H1 (cell line): ENCODE results near the gene ELFN1. TPM values are rescaled to one million over a fixed set of nuclear protein-coding genes. Genes with fewer than 3 reads are reported as not detected.

Source experiments
- CTCF ChIA-PET: fragments of 300-600 bp; sonication (Branson Sonifier 250); formaldehyde crosslinking; loops from one replicate; lab custom pipeline; 2021; ENCODE audit not compliant: partially characterized antibody; lab: Charles Lee
- POLR2A ChIA-PET: fragments of 300-600 bp; sonication (Branson Sonifier 250); formaldehyde crosslinking; loops from one replicate; lab custom pipeline; 2021; ENCODE audit warnings: inconsistent platforms; ENCODE audit not compliant: partially characterized antibody; lab: Charles Lee
- DNase-seq, 2 experiments: peaks; one replicate each; pipeline versions ENCODE4 v3.0.0 to v3.0.0-alpha.2; 2010 to 2022; ENCODE audit warnings: low spot score in 2 of 2, low read depth in 1 of 2, mixed read lengths in 1 of 2
- FAIRE-seq: peaks from 2 replicates; lab custom pipeline; 2011; peaks lifted over from hg19 to GRCh38; lab: Jason Lieb, UNC
- H2AFZ ChIP-seq: 2 replicates; pipeline ENCODE4 v1.8.1; 2012; ENCODE audit warnings: low read length, inconsistent platforms
- H2AK5ac ChIP-seq: 2 replicates; pipeline ENCODE4 v1.6.1; 2013; ENCODE audit warnings: low read depth, low read length
- H2BK120ac ChIP-seq: replicated peaks from 2 replicates; pipeline ENCODE3; 2013; ENCODE audit warnings: low read depth, low read length, inconsistent platforms
- H2BK12ac ChIP-seq: 2 replicates; pipeline ENCODE4 v1.6.1; 2013; ENCODE audit warnings: low read depth, low read length
- H2BK15ac ChIP-seq: 2 replicates; pipeline ENCODE4 v1.6.1; 2013; ENCODE audit warnings: low read length
- H2BK20ac ChIP-seq: 2 replicates; pipeline ENCODE4 v1.6.1; 2013; ENCODE audit warnings: low read length
- H2BK5ac ChIP-seq: 2 replicates; pipeline ENCODE4 v1.6.1; 2013; ENCODE audit warnings: low read depth, low read length
- H3K14ac ChIP-seq: 2 replicates; pipeline ENCODE4 v1.6.1; 2013; ENCODE audit warnings: inconsistent platforms; ENCODE audit not compliant: insufficient read length
- H3K18ac ChIP-seq: 2 replicates; pipeline ENCODE4 v1.6.1; 2013; ENCODE audit warnings: low read length; ENCODE audit errors: extremely low read depth
- H3K23ac ChIP-seq: 2 replicates; pipeline ENCODE4 v1.6.1; 2013; ENCODE audit warnings: inconsistent platforms; ENCODE audit not compliant: insufficient read length
- H3K23me2 ChIP-seq: 2 replicates; pipeline ENCODE4 v1.6.1; 2013; ENCODE audit warnings: low read depth, low read length
- H3K27ac ChIP-seq: 2 replicates; pipeline ENCODE4 v1.6.1; 2011; ENCODE audit warnings: low read depth, low read length, inconsistent platforms
- H3K27me3 ChIP-seq, 4 experiments: replicated peaks in 1 of 4; 1 replicate in 1 of 4; 2 replicates in 3 of 4; pipeline versions ENCODE4 v1.6.1 to v1.8.1; 2011 to 2013; ENCODE audit warnings: low read length in 3 of 4, mild to moderate bottlenecking in 3 of 4, inconsistent platforms in 2 of 4, mixed read lengths in 2 of 4, moderate library complexity in 1 of 4; ENCODE audit not compliant: control insufficient read depth in 3 of 4, insufficient read depth in 3 of 4; ENCODE audit errors: extremely low read depth in 1 of 4
- H3K36me3 ChIP-seq, 4 experiments: 2 replicates each; pipeline versions ENCODE4 v1.6.1 to v1.8.1; 2011 to 2013; ENCODE audit warnings: mild to moderate bottlenecking in 4 of 4, low read length in 3 of 4, moderate library complexity in 2 of 4, control low read depth in 1 of 4, inconsistent platforms in 1 of 4; ENCODE audit not compliant: insufficient read depth in 4 of 4, control insufficient read depth in 2 of 4
- H3K4ac ChIP-seq: replicated peaks from 2 replicates; pipeline ENCODE3; 2013; ENCODE audit warnings: low read length, low read depth, mixed read lengths, inconsistent platforms; ENCODE audit not compliant: insufficient read length
- H3K4me1 ChIP-seq, 4 experiments: replicated peaks in 1 of 4; 1 replicate in 1 of 4; 2 replicates in 3 of 4; pipeline versions ENCODE4 v1.6.1 to v1.8.1; 2011 to 2013; ENCODE audit warnings: low read length in 3 of 4, inconsistent platforms in 2 of 4, mixed read lengths in 1 of 4; ENCODE audit not compliant: insufficient read depth in 4 of 4, control insufficient read depth in 3 of 4
- H3K4me2 ChIP-seq, 2 experiments: 2 replicates each; pipeline versions ENCODE4 v1.6.1 to v1.8.1; 2011 to 2013; ENCODE audit warnings: low read depth in 2 of 2, low read length in 2 of 2, control low read depth in 1 of 2, inconsistent platforms in 1 of 2, mild to moderate bottlenecking in 1 of 2; ENCODE audit not compliant: insufficient read depth in 1 of 2
- H3K4me3 ChIP-seq, 4 experiments: fragments of 200-600, 300-600 bp in 1 of 4; sonication (generic), shearing (Covaris generic), sonication (Bioruptor Twin) in 1 of 4; 2 replicates each; pipeline versions ENCODE4 v1.5.1 to v1.8.1; 2011 to 2016; ENCODE audit warnings: low read length in 4 of 4, low read depth in 3 of 4, control low read depth in 2 of 4, inconsistent platforms in 2 of 4, mild to moderate bottlenecking in 2 of 4, mixed read lengths in 1 of 4, moderate library complexity in 1 of 4; ENCODE audit not compliant: insufficient read depth in 2 of 4; ENCODE audit errors: extremely low read depth in 1 of 4
- H3K56ac ChIP-seq: replicated peaks from 2 replicates; pipeline ENCODE3; 2013; ENCODE audit warnings: low read depth, mild to moderate bottlenecking, mixed read lengths, low read length, inconsistent platforms; ENCODE audit not compliant: insufficient read length
- H3K79me1 ChIP-seq: 2 replicates; pipeline ENCODE4 v1.6.1; 2013; ENCODE audit warnings: low read depth, low read length, control low read depth
- H3K79me2 ChIP-seq, 2 experiments: 2 replicates each; pipeline versions ENCODE4 v1.6.1 to v1.8.1; 2012 to 2013; ENCODE audit warnings: low read length in 2 of 2, mild to moderate bottlenecking in 2 of 2, inconsistent platforms in 1 of 2; ENCODE audit not compliant: insufficient read depth in 2 of 2, control insufficient read depth in 1 of 2
- H3K9ac ChIP-seq, 4 experiments: replicated peaks in 1 of 4; 1 replicate in 1 of 4; 2 replicates in 3 of 4; pipeline versions ENCODE4 v1.6.1 to v1.8.1; 2011 to 2013; ENCODE audit warnings: low read depth in 3 of 4, low read length in 3 of 4, control low read depth in 2 of 4, mild to moderate bottlenecking in 2 of 4, moderate library complexity in 2 of 4, inconsistent platforms in 1 of 4; ENCODE audit errors: extremely low read depth in 1 of 4
- H3K9me3 ChIP-seq, 2 experiments: 2 replicates each; pipeline versions ENCODE4 v1.6.1 to v1.8.1; 2012 to 2013; ENCODE audit warnings: mild to moderate bottlenecking in 2 of 2, moderate library complexity in 2 of 2, control low read depth in 1 of 2, inconsistent platforms in 1 of 2, low read depth in 1 of 2, low read length in 1 of 2, mixed read lengths in 1 of 2; ENCODE audit not compliant: insufficient read depth in 2 of 2
- H4K20me1 ChIP-seq, 2 experiments: replicated peaks in 1 of 2; 2 replicates each; pipeline versions ENCODE3 to v1.8.1; 2011 to 2013; ENCODE audit warnings: inconsistent platforms in 2 of 2, low read length in 2 of 2, mild to moderate bottlenecking in 1 of 2; ENCODE audit not compliant: insufficient read depth in 2 of 2, control insufficient read depth in 1 of 2
- H4K5ac ChIP-seq: 2 replicates; pipeline ENCODE4 v1.6.1; 2013; ENCODE audit warnings: low read length, low read depth, mixed read lengths, inconsistent platforms; ENCODE audit not compliant: insufficient read length
- H4K8ac ChIP-seq: 2 replicates; pipeline ENCODE4 v1.8.0; 2013; ENCODE audit warnings: mild to moderate bottlenecking, moderate library complexity, low read length, inconsistent platforms; ENCODE audit not compliant: insufficient read depth; ENCODE audit errors: extremely low read depth
- H4K91ac ChIP-seq: replicated peaks from 2 replicates; pipeline ENCODE3; 2013; ENCODE audit warnings: low read length, mixed read lengths, inconsistent platforms; ENCODE audit not compliant: insufficient read length
- ASH2L ChIP-seq: fragments of 200-600, 300-600 bp; sonication (generic); IDR thresholded peaks from one replicate; pipeline ENCODE4 v1.7.1; 2017; ENCODE audit warnings: low read length
- BACH1 ChIP-seq: IDR thresholded peaks from 2 replicates; pipeline ENCODE4 v1.6.1; 2012; ENCODE audit warnings: low read length, improper control_type of control experiment
- BCL11A ChIP-seq, 2 experiments: IDR thresholded peaks; one replicate each; pipeline ENCODE4 v1.6.1; 2011; ENCODE audit warnings: low read depth in 2 of 2, low read length in 2 of 2, mild to moderate bottlenecking in 2 of 2
- CEBPB ChIP-seq: IDR thresholded peaks from 2 replicates; pipeline ENCODE4 v1.6.1; 2012; ENCODE audit warnings: low read depth, low read length
- EP300 ChIP-seq, 2 experiments: IDR thresholded peaks; 1 replicate in 1 of 2; 2 replicates in 1 of 2; pipeline ENCODE4 v1.6.1; 2011 to 2012; ENCODE audit warnings: low read depth in 2 of 2, low read length in 2 of 2, mild to moderate bottlenecking in 2 of 2, borderline replicate concordance in 1 of 2, inconsistent platforms in 1 of 2, moderate library complexity in 1 of 2
- FOSL1 ChIP-seq: IDR thresholded peaks from 2 replicates; pipeline ENCODE4 v1.6.1; 2011; ENCODE audit warnings: mild to moderate bottlenecking, low read depth, low read length, moderate library complexity; ENCODE audit not compliant: insufficient read depth
- HDAC6 ChIP-seq: IDR thresholded peaks from one replicate; pipeline ENCODE4 v1.7.1; 2012; ENCODE audit warnings: low read depth, mild to moderate bottlenecking, inconsistent platforms, low read length, moderate library complexity
- PHF8 ChIP-seq: fragments of 200-600 bp; sonication (generic); conservative IDR thresholded peaks from 2 replicates; pipeline ENCODE4 v1.7.1; 2012; ENCODE audit warnings: low read depth, mild to moderate bottlenecking, inconsistent platforms, low read length, moderate library complexity
- RBBP5 ChIP-seq: IDR thresholded peaks from 2 replicates; pipeline ENCODE4 v1.7.1; 2012; ENCODE audit warnings: low read depth, mild to moderate bottlenecking, inconsistent platforms, low read length, moderate library complexity, borderline replicate concordance
- RNF2 ChIP-seq: fragments of 200-900, 300-1000 bp; sonication (generic); IDR thresholded peaks from 2 replicates; pipeline ENCODE4 v1.7.1; 2016; ENCODE audit warnings: borderline replicate concordance, low read depth, mild to moderate bottlenecking, antibody characterized with exemption, low read length; ENCODE audit not compliant: poor library complexity, severe bottlenecking; ENCODE audit errors: missing control alignments
- SP1 ChIP-seq: IDR thresholded peaks from 2 replicates; pipeline ENCODE4 v1.6.1; 2011; ENCODE audit warnings: low read depth, low read length
- YY1 ChIP-seq: IDR thresholded peaks from 2 replicates; pipeline ENCODE4 v1.6.1; 2011; ENCODE audit warnings: low read depth, mild to moderate bottlenecking, low read length
- WGBS, 2 experiments: shearing (Covaris generic) in 1 of 2; methylation state at CpG; one replicate each; pipeline versions ENCODE4 v1.1.6 to v1.1.7; 2013 to 2015; ENCODE audit warnings: low lambda C conversion rate in 2 of 2, mixed read lengths in 2 of 2, inconsistent platforms in 1 of 2, low coverage in 1 of 2, missing lambda C conversion rate in 1 of 2; ENCODE audit not compliant: insufficient replicate concordance in 2 of 2, insufficient coverage in 1 of 2, insufficient read length in 1 of 2; ENCODE audit errors: extremely low coverage in 1 of 2, missing lambda C conversion rate in 1 of 2; 5-methylcytosine and 5-hydroxymethylcytosine counted together
- polyA plus RNA-seq, 7 experiments: library from polyadenylated mRNA; depleted of rRNA in 3 of 7; stranded (reverse) in 5 of 7; unstranded in 2 of 7; fragments of >200 nt in 5 of 7; fragments of 200-250 nt in 2 of 7; gene quantifications; 1 replicate in 5 of 7; 2 replicates in 1 of 7; 4 replicates in 1 of 7; pipeline versions ENCODE4 v1.2.1 to v1.2.3, GENCODE V29; 2011 to 2013; ENCODE audit warnings: missing spikeins in 2 of 7, mixed read lengths in 2 of 7
- total RNA-seq: library from RNA; stranded (reverse); fragmentation: NEBNext Ultra II Directional; extraction: Animal tissue kit (Norgen Biotek cat#: 25700); gene quantifications from 2 replicates; pipeline ENCODE4 v1.2.1, GENCODE V29; 2021
- TF ChIP-seq, protein P1 (sequence below): IDR thresholded peaks from 2 replicates; pipeline ENCODE4 v1.6.1; 2012; ENCODE audit warnings: low read length, inconsistent platforms

Gene ELFN1
- total and polyA plus RNA-seq, 2 of the 8 experiments (the other 6 are each of a cell fraction or from before 2014, with no cell fraction given): 2.0 to 4.5 TPM

DNA sequence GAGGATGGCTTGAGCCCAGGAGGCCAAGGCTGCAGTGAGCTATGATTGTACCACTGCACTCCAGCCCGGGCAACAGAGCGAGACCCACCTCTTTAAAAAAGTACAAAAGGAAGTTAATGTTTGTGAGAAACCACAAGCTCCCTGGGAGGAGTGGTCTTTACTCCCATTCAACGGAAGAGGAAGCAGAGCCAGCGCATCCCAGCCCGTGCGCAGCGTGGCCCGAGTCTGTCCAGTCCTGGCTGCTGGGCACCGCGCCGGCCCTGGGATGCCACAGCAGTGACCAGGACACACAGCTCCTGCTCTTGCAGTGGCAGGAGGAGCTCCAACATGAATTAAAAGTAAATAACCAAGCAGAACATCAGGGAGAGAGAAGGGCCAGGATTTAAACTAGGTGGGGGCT lies 68.4 kb downstream of the ELFN1 start:
- no peaks in the 10 kb centered on the region for H3K9me3 ChIP-seq
- no peak overlapping the region for H3K9ac ChIP-seq
- H3K18ac ChIP-seq: no peak overlapping the region
- no peak overlapping the region for H3K4me3 ChIP-seq
- H2BK15ac ChIP-seq: no peak overlapping the region
- H3K36me3 ChIP-seq: no peaks in the 10 kb centered on the region
- H4K8ac ChIP-seq: no peak overlapping the region
- H4K5ac ChIP-seq: no peak overlapping the region
- H3K79me2 ChIP-seq: no peaks in the 10 kb centered on the region
- no peaks in the 10 kb centered on the region for H4K20me1 ChIP-seq
- FAIRE-seq (no peak), DNase-seq (no peak)
- CTCF ChIA-PET: interaction anchor here (0.8 to 1.8 kb wide), 2 partner anchors 20 to 29 kb away, joined by 3 to 9 read pairs; no protein-coding TSS in a partner anchor
- POLR2A ChIA-PET: no interaction called here
- H2BK120ac ChIP-seq: no peak overlapping the region
- H2BK20ac ChIP-seq: no peak overlapping the region
- no peak overlapping the region for H3K4me2 ChIP-seq
- H3K23ac ChIP-seq: no peak overlapping the region
- no peak overlapping the region for H2AFZ ChIP-seq
- H3K56ac ChIP-seq: no peak overlapping the region
- peaks cover 0 to 3% (median 0%) of the 10 kb centered on the region in 4 experiments; a peak in 3 of 7 replicates for H3K4me1 ChIP-seq
- no peak overlapping the region for H3K27ac ChIP-seq
- 93% methylated on average over 11 of the region's 11 CpGs; no CpG with 5 or more reads in 1 of the 2 experiments for WGBS, 2 experiments
- no peaks in the 10 kb centered on the region for H3K79me1 ChIP-seq
- no peaks in the 10 kb centered on the region for H3K23me2 ChIP-seq
- H2BK12ac ChIP-seq: no peak overlapping the region
- H2AK5ac ChIP-seq: no peak overlapping the region
- H3K4ac ChIP-seq: no peak overlapping the region
- H4K91ac ChIP-seq: no peak overlapping the region
- no peak overlapping the region for H3K14ac ChIP-seq
- no peaks in the 10 kb centered on the region; a peak in 1 of 7 replicates for H3K27me3 ChIP-seq
- no peak overlapping the region for H2BK5ac ChIP-seq
- no peak for TF ChIP-seq YY1
- no peak for TF ChIP-seq BACH1
- TF ChIP-seq ASH2L: no peak
- no peak for TF ChIP-seq RBBP5
- TF ChIP-seq SP1: no peak
- TF ChIP-seq HDAC6: no peak
- no peak for TF ChIP-seq EP300 (IDR thresholded peaks at IDR 0.05; ENCODE audit: borderline replicate concordance in 1 of 2, low read depth in 2 of 2, low read length in 2 of 2)
- no peak for TF ChIP-seq CEBPB
- TF ChIP-seq PHF8: no peak
- no peak for TF ChIP-seq FOSL1
- TF ChIP-seq, protein P1, sequence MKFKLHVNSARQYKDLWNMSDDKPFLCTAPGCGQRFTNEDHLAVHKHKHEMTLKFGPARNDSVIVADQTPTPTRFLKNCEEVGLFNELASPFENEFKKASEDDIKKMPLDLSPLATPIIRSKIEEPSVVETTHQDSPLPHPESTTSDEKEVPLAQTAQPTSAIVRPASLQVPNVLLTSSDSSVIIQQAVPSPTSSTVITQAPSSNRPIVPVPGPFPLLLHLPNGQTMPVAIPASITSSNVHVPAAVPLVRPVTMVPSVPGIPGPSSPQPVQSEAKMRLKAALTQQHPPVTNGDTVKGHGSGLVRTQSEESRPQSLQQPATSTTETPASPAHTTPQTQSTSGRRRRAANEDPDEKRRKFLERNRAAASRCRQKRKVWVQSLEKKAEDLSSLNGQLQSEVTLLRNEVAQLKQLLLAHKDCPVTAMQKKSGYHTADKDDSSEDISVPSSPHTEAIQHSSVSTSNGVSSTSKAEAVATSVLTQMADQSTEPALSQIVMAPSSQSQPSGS: no peak
- no peak for TF ChIP-seq BCL11A (IDR thresholded peaks at IDR 0.05; ENCODE audit: low read depth in 2 of 2, low read length in 2 of 2)
- no peak for TF ChIP-seq RNF2
